Right renal pelvis (tissue), 4 donors: ENCODE data around the gene CLDN20. TPM values are rescaled to one million over a fixed set of nuclear protein-coding genes. Genes with fewer than 3 reads are reported as not detected.

Experiments used
- DNase-seq, 4 donors: peaks; one replicate each; pipeline ENCODE4 v3.0.0-alpha.2; 2013; ENCODE audit warnings: low read depth in 4 of 4, low spot score in 3 of 4, missing footprints in 1 of 4
- polyA plus RNA-seq, 4 donors: library from polyadenylated mRNA; unstranded; fragments of 120-200 nt; gene quantifications; one replicate each; pipeline ENCODE4 v1.2.1, GENCODE V29; 2013; ENCODE audit not compliant: insufficient read length in 4 of 4

CLDN20 gene
- polyA plus RNA-seq, 4 donors, result 0.42 to 0.87 (median 0.66) TPM

DNA sequence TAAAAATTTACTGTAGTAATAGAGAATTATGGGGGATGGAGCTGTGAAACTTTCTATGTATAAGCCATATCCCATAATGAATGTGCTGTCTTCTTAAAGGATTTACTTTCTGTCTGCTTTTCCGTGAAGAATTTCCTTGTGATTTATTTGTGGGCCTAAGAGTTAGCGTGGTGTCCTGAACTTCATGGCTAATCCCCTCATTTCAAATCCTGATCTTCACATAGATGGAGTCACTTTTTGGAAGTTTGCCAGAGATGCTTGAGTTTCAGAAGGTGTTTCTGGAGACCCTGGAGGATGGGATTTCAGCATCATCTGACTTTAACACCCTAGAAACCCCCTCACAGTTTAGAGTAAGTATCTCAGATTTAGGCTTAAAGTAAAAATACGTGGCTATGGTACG, 19.4 kb upstream of the CLDN20 start:
- DNase-seq, result no peak

DNA sequence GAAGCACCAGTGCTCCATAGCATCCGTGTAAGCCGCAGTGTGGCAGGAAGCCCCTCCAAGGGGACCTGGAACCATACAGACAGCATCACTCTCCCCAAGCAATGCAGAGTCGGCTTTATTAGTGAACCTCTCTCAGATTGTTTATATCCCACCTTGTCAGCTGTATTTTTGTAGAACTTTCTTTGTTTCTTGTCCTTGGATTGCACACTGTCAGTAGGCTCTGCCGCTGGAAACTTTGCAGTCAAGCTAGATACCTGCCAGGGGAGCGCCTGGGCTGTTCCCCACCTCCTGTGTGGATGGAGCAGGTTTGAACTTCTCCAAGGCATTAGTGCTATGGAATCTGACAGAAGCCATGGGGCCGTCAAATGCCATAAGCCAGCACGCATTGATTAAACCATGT, 18.6 kb upstream of the CLDN20 start:
- DNase-seq, result no peak

DNA sequence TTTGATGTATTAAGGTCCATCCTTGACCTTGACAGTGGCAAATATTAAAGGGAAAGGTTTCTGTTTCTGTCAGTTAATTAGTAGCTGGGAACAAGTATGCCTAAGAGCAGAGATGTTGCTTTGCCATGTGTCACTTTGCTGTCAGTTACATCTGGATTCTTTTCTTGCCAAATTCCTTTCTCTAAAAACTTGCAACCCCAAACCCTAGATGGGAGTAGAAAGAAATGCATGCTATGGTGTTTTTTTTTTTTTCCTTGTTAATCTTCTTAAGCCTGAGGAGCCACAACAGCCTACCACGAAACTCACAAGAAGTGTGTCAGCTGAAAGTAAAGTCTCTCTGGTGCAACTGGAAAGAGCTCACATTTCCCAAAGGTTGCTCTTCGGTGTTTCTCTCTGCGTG, 18.0 kb upstream of the CLDN20 start:
- no peak for DNase-seq

DNA sequence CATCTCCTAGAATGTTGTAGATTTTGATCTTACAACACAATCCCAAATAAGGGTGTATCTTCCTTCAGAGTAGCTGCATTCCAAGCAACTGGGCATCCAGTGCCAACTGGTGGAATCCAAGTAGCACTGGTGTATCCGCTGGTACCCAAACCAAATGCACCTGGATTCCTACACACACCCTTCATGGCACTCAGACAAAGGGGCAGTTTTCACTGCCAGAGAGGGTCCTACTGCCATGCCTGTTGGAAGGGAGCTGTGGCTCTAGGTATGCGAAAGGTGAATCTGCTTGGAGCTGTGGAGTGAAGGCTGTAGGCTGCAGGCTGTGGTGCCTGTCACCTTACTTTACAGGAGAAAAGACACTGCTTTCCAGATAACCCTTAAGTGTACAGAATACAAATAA, 17.0 kb upstream of the CLDN20 start:
- no peak for DNase-seq

DNA sequence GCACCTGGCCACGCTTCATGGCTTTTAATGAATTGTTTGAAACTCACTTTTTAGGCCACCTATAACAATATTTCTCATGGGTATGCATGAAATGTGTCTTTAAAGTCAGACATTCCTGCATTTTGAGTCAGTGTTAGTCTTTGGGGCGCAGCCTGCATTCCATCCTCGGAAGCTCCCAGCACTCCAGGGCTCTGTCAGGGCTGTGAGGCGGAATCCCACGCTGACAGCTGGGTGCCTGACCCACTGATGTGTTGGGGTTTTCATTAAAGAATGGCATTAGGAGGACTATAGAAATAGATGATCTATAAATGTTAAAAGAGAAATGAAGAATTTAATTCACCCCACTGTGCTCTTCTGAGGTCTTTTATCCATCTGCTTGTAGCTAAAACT, 16.2 kb upstream of the CLDN20 start:
- no peak for DNase-seq

DNA sequence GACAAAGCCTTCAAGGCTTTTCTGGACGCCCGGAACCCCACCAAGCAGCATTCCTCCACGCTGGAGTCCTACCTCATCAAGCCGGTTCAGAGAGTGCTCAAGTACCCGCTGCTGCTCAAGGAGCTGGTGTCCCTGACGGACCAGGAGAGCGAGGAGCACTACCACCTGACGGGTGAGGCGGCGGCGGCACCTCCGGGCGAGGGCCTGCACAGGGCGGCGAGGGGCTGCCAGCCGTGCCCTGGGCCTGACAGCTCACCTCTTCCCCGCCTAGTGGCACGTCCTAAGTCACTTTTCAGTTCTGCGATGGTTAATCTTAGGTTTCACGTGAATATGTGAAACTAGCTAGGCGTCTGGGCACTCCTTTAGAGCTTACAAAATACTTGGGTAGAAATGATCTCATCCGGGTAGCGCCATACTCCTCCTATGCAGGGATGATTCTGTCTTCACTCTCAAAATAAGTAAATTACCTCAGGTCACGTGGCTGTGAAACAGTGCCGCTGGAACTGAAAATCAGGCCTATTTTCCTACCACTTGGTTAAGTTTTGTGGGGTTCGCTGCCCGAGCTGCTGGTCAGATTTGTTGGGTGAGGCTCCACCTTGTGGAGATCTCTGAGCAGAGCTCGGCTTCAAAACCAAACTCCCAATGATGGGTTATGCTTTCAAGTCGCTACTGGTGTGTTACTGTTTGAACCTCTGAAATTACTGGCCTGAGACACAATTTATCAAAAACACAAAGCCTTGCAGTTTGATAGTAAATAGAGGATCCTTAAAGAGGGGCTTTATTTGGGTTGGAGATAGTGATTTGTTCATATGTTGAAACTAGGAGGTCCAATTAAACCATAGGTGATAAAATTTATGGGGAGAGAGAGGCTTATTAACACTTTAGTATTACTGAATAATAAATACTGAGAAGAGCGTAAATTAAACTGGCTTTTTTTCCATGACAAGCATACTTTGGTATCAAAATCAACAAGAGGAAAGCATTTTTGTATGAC, 15.5 kb upstream of the CLDN20 start:
- DNase-seq, result peak; percentile 15 to 35 (median 26)

DNA sequence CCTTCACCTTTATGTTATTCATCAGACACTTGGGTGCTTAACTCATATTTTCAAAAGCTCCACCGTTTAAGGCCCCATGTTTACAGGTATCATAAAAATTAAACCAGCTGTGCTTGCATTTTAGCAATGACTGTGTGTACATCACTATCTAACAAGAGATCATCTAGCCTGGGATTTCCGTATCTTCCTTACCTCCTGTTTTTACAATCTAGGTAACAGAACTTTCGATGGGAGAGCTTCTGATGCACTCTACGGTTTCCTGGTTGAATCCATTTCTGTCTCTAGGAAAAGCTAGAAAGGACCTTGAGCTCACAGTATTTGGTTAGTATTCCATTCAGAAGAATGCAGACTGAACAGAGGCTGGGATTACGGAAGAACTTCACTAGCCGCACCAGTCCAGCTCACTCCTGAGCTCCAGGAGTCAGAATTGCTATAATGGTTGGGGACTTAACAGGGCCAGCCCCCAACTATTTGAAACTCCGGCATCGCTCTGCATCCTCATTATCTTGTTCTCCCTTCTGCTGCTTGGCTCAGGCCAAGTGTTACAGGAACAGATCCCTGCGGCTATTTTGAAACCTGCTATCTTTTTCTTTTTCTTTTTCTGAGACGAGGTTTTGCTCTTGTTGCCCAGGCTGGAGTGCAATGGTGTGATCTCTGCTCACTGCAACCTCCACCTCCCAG, 13.0 kb upstream of the CLDN20 start:
- no peak for DNase-seq

DNA sequence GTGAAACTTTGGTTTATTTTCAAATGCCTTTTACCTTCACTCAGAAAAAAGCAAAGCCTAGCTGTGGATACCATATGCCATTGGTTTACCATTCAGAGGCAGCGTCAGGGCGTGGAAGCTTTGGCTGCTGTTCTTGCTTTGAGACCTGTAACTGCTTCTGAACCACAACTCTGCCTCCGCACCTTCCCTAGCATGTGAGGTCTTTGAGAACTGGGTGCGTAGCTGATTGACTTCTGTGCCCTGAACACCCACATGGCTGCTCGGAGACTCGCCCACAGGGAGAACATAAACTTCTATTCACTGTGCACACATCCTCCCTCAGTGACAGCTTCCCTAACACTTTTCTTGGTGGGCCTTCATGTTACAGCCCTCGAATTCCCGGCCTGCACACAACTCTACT, 11.2 kb upstream of the CLDN20 start:
- DNase-seq, result no peak

DNA sequence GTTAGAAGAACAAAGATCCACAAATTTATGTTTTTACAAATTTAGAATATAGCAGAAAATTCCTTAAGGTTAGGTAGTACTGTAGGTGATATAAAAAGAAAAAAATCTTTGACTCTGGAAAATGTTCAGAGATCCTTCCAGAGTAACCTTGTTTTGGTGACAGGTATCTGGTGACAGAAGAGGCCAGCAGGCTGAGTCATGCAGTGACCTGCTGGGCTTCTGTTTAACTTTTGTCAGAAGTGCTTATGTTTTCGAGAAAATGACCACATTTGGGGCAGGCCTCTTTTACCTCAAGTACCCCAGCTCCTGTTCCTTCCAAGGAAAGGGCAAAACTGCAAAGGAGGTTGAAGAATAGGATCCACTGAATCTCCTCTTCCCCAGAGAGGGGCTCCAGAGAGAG, 10.5 kb upstream of the CLDN20 start:
- no peak for DNase-seq

DNA sequence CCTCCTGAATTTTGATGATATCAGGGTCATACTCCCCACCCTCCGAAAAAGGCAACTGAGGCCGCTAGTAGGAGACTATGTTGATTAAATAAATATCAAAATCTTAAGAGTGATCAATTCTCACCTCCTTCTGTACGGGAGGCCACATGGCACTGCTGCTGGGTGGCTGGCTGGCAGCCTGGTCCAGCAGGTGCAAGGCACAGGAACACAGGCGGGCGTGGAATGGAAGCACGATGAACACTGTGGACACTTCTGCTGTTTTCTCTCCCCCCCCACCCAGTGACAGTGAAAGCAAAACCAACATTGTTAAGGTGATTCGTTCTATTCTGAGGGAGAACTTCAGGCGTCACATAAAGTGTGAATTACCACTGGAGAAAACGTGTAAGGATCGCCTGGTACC, 9.7 kb upstream of the CLDN20 start:
- no peak for DNase-seq

DNA sequence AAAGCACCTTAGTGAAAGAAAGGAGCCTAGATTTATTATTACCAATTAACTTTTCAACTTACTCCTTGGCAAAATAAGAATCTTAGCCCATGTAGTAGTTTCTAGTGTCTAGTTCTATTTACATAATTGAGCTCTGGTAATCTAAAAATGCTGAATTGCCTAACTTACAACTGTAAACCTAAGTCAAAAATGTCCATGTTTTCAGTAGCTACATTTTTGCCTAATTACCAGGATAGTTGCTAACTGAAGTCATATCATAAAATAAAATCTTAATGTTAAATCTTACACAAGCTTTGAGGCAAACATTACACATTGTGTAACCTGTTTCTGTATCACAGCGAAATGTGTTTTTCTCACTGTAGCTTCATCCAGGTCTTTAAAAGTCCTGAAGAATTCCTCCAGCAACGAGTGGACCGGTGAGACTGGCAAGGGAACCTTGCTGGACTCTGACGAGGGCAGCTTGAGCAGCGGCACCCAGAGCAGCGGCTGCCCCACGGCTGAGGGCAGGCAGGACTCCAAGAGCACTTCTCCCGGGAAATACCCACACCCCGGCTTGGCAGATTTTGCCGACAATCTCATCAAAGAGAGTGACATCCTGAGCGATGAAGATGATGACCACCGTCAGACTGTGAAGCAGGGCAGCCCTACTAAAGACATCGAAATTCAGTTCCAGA, 7.6 kb upstream of the CLDN20 start:
- no peak for DNase-seq

DNA sequence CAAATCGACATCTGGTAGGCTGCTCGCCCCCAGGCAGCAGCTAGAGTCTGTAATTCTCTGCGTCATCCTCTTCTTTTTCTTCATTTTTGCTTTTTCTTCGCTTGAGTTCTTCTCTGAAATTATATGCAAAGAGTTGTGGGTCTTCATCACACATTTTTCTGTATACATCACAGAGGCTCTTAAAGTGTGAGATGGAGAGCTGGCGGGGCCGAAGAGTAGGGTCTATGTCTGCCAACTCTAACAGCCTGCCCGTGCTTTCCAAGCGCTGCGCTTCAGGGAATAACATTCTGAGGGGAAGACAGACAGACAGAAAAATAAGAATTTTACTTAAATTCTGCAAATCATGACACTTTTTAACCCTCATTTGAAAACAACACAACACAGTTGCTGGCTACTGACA, 6.0 kb upstream of the CLDN20 start:
- no peak for DNase-seq

DNA sequence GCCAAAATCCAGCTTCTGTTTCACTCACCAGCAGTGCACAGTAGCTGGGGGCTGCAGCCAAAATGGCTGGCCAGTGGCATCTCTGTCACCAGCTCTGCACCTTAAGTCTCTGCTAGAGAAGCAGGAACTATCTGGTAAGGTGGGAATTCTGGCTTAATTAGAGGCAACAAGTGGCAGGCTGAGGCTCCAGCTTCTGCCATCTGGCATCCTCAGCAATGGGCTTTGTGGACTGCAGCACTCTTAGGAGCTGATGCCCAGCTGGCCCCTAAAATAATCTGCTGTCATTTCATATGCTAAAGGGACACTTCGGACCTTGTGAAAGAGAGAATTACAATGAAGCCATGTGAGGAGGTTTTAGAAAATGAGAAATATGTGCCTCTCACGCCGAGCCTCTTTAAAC, 4.6 kb upstream of the CLDN20 start:
- DNase-seq, result no peak

DNA sequence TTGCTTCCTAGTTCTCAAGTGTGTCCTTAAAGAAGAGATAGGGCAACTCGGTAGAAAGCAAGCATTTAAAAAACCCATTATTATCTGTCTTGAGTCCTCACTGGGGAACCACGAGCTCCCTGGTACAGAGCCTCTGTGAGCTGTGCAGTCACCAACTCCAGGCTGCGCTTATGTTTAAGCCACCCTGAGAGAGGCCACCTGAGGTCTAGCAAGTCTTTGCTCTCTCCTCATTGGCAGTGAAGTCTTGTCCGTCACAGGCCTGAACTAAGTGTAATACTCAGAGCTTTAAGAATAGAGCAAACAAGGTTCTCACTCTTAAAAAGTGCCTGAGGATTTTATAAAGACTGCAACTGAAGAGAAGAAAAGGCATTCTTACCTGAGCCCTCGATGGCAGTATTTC, 3.9 kb upstream of the CLDN20 start:
- DNase-seq, result no peak

DNA sequence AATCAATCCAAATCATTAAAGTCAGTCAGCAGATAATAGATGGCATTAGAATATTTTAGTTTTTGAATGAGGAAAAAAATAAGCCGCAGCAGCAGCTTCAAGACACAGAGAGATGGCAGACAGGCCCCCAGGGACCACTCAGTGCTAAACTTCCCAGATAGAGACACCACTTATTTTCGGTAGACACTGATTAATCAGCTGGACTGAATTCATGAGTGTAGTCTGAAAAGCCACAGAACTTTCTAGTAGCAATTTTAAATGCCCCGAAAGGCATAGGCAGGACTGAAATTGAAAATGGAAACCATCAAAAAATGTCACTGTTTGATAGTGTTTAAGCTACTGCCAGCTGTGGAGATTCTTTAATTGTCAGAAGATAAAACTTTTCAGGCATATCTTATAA, 3.1 kb upstream of the CLDN20 start:
- DNase-seq, result no peak

DNA sequence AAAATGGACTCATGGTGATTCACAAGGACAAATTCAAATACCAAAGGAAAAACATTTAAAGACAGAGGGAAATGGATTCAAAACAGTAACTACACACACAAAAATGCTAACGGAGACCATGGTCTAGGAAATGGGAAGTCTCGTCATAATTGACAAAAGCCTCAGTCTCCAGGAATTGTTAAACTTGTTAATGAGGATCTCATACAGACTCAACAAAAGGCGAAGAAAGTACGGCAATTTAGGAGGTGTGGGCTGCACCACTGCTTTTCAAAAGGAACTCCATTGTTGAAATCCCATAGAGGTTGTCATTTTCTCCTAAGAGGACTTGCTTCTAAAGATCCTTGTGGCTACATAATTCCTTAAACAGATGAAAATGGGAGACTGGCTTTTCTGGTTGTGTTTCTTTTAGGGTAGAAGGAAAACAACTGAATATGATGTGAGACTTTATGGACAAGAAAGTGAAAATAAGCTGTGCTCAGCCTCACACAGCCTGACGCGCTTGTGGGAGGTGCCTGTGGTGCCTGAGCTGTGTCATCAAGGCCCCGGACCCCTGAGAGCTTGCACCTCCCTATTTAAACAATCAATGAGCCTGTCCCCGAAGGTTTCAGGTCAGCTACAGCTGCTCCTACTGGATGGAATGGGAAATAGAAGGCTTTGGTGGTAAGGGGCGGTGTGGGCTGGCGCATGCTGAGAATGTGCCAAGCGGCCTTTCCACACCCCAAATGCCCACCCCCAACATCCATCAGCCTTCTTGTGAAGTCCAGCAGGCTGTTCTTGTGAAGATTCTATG, 2.5 kb upstream of the CLDN20 start:
- no peak for DNase-seq

DNA sequence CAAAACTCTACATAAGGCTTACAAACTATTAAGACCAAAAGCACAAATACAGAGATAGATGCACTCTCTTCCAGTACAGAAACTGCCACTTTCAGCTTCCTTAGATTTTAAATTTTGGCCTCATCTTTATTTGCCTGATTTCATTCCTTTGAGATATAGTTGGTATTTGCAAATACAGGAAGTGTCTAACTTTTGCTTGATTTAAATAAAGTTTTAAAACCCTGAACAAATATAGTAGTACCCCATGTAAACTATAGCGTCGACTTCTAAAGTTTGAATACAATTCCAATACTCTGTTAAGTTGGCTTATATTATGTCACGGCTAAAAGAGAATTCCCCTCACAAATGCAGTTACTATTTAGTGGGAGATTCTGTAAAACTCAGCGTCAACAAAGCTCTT, 1.2 kb upstream of the CLDN20 start:
- no peak for DNase-seq

DNA sequence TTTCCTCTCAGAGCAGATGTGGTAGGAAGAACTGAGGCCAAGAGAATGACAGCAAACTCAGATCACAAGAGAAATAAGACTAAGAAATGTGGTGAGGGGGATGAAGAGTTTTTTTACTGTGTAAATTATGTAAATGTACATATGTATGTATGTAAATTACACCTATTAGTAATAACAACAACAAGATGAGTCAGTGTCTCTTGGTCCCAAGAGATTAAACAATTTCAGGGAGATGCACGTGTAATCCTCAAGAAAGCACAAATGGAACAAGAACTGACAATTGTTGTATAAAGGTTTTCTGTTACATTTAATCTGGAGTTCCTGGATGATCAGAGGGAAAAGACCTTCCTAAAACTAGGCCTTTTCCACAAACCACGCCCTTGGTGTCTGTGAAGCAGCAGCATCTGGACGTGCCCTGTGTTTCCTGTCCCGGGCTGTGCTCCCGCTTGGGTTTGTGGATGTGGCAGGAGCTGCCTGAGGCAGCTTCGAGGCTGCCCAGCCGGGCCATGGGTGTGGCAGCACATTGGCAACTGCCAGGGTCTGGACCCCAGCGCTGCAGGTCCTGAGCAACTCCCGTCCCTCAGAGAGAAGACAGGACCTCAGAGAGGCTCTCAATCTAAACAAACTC, 994 bp downstream of the CLDN20 start:
- DNase-seq, result no peak

DNA sequence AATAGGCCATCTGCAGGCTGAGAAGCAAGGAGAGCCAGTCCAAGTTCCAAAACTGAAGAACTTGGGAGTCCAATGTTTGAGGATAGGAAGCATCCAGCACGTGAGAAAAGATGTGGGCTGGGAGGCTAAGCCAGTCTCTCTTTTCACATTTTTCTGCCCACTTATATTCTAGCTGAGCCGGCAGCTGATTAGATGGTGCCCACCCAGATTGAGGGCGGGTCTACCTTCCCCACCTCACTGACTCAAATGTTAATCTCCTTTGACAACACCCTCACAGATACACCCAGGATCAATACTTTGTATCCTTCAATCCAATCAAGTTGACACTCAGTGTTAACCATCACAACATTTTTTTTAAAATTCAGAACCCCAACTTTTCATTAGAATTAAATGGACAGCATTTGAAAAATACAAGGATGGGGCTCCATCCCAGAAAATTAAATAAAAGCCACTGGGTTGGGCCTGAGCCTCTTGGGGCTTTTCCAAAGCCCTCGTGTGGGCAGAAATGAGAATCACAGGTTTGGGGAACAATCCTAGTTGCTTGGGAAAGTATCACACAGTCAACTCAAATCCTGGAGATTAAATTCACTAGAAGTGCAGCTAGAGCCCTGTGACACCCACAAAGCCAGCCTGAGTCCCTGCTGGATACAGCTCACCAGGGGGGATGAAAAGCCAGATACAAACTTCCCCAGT, 2.2 kb downstream of the CLDN20 start:
- DNase-seq, result no peak

DNA sequence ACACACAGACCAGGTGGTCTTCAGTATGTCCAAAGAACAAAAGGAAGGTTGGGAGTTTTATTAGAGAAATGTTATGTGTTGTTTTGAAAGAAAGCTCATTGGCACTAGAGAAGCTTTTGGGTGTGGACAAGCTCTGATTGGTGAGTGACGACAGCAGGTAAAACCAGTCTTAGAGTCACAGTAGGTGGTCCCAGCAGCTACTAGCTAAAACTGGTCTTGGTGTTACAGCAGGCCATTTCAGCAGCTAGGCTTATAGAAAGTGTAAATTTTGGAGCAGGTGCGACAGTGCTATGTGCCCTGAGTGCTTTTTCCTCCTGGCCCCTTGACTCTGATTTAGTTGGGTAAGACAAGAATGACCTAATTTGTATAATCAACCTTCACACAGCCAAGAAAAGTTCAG, 3.6 kb downstream of the CLDN20 start:
- no peak for DNase-seq
